Fibroblast of lung (primary cell): ENCODE data around the gene RETREG1.

Experiments
- EZH2 ChIP-seq: IDR thresholded peaks from 2 replicates; pipeline ENCODE4 v1.5.1; 2012; ENCODE audit warnings: low read length, control low read depth, mild to moderate bottlenecking; ENCODE audit errors: missing control alignments
- TF ChIP-seq, protein P1 (sequence below), 2 donors: IDR thresholded peaks in 1 of 2; conservative IDR thresholded peaks in 1 of 2; 1 replicate in 1 of 2; 2 replicates in 1 of 2; pipeline ENCODE4 v1.5.1; 2011 to 2012; ENCODE audit warnings: low read length in 2 of 2, control low read depth in 1 of 2, inconsistent platforms in 1 of 2, low read depth in 1 of 2, mild to moderate bottlenecking in 1 of 2

DNA sequence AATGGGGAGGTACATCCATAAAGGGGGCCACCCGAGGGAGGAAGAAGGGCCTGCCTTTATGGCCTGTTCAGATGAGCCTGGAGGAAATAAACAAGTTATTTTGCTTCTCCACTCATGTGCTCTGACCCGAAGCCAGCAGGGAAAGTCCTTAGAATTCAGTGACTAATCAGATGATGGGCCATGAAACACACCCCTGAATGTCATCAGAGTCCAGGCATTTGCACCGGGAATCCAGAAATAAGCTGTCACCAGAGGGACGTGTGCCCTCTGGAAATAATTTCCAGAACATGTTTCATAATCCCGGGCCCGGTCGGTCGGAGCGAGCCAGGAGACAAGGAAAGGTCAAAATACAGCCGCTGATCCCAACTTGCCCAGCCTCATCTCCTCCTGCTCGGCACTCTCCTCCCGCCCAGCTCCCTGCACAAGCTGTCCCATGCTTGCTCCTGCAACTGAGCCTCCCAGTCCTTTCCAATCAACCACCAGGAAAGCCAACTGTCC is 77.6 kb downstream of the RETREG1 start:
- TF ChIP-seq, protein P1, sequence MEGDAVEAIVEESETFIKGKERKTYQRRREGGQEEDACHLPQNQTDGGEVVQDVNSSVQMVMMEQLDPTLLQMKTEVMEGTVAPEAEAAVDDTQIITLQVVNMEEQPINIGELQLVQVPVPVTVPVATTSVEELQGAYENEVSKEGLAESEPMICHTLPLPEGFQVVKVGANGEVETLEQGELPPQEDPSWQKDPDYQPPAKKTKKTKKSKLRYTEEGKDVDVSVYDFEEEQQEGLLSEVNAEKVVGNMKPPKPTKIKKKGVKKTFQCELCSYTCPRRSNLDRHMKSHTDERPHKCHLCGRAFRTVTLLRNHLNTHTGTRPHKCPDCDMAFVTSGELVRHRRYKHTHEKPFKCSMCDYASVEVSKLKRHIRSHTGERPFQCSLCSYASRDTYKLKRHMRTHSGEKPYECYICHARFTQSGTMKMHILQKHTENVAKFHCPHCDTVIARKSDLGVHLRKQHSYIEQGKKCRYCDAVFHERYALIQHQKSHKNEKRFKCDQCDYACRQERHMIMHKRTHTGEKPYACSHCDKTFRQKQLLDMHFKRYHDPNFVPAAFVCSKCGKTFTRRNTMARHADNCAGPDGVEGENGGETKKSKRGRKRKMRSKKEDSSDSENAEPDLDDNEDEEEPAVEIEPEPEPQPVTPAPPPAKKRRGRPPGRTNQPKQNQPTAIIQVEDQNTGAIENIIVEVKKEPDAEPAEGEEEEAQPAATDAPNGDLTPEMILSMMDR (conservative IDR thresholded peaks at IDR 0.05 in 1 of 2, IDR thresholded peaks at IDR 0.05 in 1 of 2; ENCODE audit: low read depth in 1 of 2, low read length in 2 of 2): no peak
- TF ChIP-seq EZH2: no peak
